Mammary epithelial cell (primary cell): Measurements from ENCODE around the gene PRKAR1A.

Experiments
- EZH2 ChIP-seq: IDR thresholded peaks from 2 replicates; pipeline ENCODE4 v1.6.1; 2012; ENCODE audit warnings: low read length, inconsistent platforms, borderline replicate concordance
- TF ChIP-seq, protein P1 (sequence below), 2 donors: IDR thresholded peaks in 1 of 2; conservative IDR thresholded peaks in 1 of 2; 2 replicates each; pipeline ENCODE4 v1.5.1; 2011 to 2012; ENCODE audit warnings: inconsistent platforms in 2 of 2, low read length in 2 of 2, mild to moderate bottlenecking in 2 of 2, control low read depth in 1 of 2, low read depth in 1 of 2; ENCODE audit not compliant: insufficient read depth in 1 of 2; ENCODE audit errors: extremely low read depth in 1 of 2

DNA sequence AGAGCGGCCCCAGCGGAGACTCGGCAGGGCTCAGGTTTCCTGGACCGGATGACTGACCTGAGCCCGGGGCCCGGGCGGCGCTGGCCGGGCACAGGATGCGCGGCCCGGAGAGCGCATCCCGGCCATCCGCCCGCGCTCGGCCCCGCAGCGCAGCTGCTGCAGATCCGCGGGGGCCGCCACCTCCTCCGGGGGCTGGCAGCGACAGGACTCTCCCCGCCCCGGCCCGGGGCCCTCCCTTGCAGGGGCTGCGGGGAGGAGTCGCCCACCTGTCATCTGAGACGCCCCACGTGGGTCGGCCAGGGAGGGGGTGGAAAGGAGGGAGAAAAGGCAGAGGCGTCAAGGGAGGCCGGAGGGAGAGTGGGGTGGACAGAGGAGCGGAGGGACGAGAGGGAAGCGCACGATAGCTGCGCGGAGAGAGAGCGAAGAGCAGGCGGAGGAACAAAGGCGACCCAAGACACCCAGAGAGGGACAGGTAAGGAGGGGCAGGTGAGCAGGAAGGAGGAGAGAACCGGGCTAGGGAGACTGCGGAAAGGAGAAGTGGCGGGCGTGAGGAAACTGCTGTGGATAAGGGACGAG, 471 bp upstream of the PRKAR1A start:
- TF ChIP-seq, protein P1, sequence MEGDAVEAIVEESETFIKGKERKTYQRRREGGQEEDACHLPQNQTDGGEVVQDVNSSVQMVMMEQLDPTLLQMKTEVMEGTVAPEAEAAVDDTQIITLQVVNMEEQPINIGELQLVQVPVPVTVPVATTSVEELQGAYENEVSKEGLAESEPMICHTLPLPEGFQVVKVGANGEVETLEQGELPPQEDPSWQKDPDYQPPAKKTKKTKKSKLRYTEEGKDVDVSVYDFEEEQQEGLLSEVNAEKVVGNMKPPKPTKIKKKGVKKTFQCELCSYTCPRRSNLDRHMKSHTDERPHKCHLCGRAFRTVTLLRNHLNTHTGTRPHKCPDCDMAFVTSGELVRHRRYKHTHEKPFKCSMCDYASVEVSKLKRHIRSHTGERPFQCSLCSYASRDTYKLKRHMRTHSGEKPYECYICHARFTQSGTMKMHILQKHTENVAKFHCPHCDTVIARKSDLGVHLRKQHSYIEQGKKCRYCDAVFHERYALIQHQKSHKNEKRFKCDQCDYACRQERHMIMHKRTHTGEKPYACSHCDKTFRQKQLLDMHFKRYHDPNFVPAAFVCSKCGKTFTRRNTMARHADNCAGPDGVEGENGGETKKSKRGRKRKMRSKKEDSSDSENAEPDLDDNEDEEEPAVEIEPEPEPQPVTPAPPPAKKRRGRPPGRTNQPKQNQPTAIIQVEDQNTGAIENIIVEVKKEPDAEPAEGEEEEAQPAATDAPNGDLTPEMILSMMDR (conservative IDR thresholded peaks at IDR 0.05 in 1 of 2, IDR thresholded peaks at IDR 0.05 in 1 of 2; ENCODE audit: extremely low read depth in 1 of 2, insufficient read depth in 1 of 2, low read depth in 1 of 2, low read length in 2 of 2), result no peak
- no peak for TF ChIP-seq EZH2
